Glutamatergic neuron (in vitro differentiated cells): ENCODE results near the gene CAMSAP3. TPM values are rescaled to one million over a fixed set of nuclear protein-coding genes. Genes with fewer than 3 reads are reported as not detected.

ENCODE experiments used
- DNase-seq: peaks from one replicate; pipeline ENCODE4 v3.0.0; 2022
- H3K27ac Mint-ChIP-seq: one replicate; pipeline ENCODE4 v1.8.0; 2020; ENCODE audit warnings: mild to moderate bottlenecking, mixed read lengths, inconsistent platforms; ENCODE audit not compliant: unreplicated experiment
- H3K27me3 Mint-ChIP-seq: one replicate; pipeline ENCODE4 v1.8.0; 2020; ENCODE audit warnings: mild to moderate bottlenecking, moderate library complexity, mixed read lengths, inconsistent platforms; ENCODE audit not compliant: unreplicated experiment
- H3K36me3 Mint-ChIP-seq: one replicate; pipeline ENCODE4 v1.8.0; 2020; ENCODE audit warnings: mild to moderate bottlenecking, mixed read lengths, inconsistent platforms; ENCODE audit not compliant: unreplicated experiment
- H3K4me1 Mint-ChIP-seq: one replicate; pipeline ENCODE4 v1.8.0; 2020; ENCODE audit warnings: mild to moderate bottlenecking, low read depth, mixed read lengths, inconsistent platforms; ENCODE audit not compliant: unreplicated experiment
- H3K4me3 Mint-ChIP-seq: one replicate; pipeline ENCODE4 v1.8.0; 2020; ENCODE audit warnings: mild to moderate bottlenecking, mixed read lengths, inconsistent platforms; ENCODE audit not compliant: unreplicated experiment
- H3K9me3 Mint-ChIP-seq: one replicate; pipeline ENCODE4 v1.8.0; 2020; ENCODE audit warnings: mild to moderate bottlenecking, moderate library complexity, mixed read lengths, inconsistent platforms; ENCODE audit not compliant: unreplicated experiment
- total RNA-seq: library from RNA; stranded (reverse); fragmentation: NEBNext Ultra II Directional; extraction: Animal tissue kit (Norgen Biotek cat#: 25700); gene quantifications from one replicate; pipeline ENCODE4 v1.2.1, GENCODE V29; 2021; ENCODE audit not compliant: unreplicated experiment
- TF ChIP-seq, protein P1 (sequence below): fragments of 200-600 bp; sonication (generic); IDR thresholded peaks from one replicate; pipeline ENCODE4 v1.5.0; 2021; ENCODE audit not compliant: partially characterized antibody, unreplicated experiment

Gene CAMSAP3
- total RNA-seq, 1 donor from 2014 or later: 47.6 TPM

DNA sequence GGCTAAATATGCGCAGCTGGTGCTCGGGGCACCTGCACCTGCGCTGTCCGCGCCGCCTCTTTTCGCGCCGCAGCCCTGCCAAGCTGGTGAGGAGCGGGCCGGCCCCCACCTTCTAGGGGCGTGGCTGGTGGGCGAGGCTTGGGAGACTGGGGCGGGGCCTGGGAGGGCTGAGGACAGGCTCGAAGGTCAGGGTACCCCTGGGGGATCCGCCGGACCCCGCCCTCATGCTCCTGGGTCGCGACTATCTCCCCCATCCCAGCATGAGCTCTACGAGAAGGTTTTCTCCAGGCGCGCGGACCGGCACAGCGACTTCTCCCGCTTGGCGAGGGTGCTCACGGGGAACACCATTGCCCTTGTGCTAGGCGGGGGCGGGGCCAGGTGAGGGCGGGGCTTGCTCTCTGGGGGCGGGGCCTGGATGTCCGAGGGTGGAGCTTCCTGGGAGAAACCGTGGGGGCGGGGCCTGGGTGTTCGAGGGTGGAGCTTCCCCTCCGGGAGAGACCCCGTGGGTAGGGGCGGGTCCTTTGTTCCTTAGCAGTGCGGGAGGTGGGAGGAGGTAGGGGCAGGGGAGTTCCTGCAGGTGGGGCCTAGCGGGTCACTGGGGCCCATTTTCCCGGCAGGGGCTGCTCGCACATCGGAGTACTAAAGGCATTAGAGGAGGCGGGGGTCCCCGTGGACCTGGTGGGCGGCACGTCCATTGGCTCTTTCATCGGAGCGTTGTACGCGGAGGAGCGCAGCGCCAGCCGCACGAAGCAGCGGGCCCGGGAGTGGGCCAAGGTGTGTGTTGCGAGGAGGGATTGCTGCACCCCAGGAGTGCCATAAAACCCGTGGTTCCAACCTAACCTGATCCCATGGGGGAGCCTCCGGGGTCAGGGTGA, 40.4 kb upstream of the CAMSAP3 start:
- TF ChIP-seq, protein P1, sequence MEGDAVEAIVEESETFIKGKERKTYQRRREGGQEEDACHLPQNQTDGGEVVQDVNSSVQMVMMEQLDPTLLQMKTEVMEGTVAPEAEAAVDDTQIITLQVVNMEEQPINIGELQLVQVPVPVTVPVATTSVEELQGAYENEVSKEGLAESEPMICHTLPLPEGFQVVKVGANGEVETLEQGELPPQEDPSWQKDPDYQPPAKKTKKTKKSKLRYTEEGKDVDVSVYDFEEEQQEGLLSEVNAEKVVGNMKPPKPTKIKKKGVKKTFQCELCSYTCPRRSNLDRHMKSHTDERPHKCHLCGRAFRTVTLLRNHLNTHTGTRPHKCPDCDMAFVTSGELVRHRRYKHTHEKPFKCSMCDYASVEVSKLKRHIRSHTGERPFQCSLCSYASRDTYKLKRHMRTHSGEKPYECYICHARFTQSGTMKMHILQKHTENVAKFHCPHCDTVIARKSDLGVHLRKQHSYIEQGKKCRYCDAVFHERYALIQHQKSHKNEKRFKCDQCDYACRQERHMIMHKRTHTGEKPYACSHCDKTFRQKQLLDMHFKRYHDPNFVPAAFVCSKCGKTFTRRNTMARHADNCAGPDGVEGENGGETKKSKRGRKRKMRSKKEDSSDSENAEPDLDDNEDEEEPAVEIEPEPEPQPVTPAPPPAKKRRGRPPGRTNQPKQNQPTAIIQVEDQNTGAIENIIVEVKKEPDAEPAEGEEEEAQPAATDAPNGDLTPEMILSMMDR: no peak
- Mint-ChIP-seq H3K4me3 (no peak overlapping the region), H3K27ac (no peak overlapping the region), H3K9me3 (no peaks in the 10 kb centered on the region), H3K36me3 (peaks cover 11% of the 10 kb centered on the region), H3K27me3 (peaks cover 7% of the 10 kb centered on the region), H3K4me1 (no peaks in the 10 kb centered on the region)
- peak; percentile 62 for DNase-seq

DNA sequence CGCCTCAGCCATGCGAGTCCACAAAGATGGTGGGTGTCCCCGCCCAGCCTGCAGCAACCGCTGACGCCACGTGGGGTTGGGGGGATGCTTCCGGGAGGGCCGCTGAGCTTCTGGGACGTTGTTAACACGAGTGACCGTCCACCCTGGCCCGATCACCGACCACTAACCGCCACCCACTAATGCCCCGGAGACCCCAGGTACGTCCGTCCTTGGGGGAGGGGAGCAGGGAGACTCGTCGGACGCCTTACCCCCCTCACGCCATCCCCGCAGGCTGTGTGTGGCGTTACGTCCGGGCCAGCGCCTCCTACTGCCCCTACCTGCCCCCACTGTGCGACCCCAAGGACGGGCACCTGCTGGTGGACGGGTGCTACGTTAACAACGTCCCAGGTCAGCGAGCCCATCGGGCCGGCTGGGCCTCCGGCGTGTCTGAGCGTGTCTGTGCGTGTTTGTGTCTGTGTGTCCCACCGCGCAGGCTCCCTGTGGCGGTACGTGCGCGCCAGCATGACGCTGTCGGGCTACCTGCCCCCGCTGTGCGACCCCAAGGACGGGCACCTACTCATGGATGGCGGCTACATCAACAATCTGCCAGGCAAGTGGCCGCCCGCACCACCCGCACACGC, 38.9 kb upstream of the CAMSAP3 start:
- H3K36me3 Mint-ChIP-seq: peaks cover 15% of the 10 kb centered on the region
- no peak for DNase-seq
- peaks cover 5% of the 10 kb centered on the region for H3K27me3 Mint-ChIP-seq
- no peaks in the 10 kb centered on the region for H3K4me1 Mint-ChIP-seq
- TF ChIP-seq, protein P1: no peak
- no peak overlapping the region for H3K4me3 Mint-ChIP-seq
- H3K9me3 Mint-ChIP-seq: no peaks in the 10 kb centered on the region
- H3K27ac Mint-ChIP-seq: no peak overlapping the region

DNA sequence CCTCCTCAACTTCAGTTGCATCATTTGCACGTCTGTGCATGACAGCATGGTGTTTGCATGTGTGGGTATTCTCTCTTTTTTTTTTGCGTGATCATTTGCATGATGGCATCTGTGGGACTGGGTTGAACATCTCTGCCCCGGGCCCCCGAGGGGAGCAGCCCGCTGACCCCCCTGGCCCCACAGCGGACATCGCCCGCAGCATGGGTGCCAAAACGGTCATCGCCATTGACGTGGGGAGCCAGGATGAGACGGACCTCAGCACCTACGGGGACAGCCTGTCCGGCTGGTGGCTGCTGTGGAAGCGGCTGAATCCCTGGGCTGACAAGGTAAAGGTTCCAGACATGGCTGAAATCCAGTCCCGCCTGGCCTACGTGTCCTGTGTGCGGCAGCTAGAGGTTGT, 37.0 kb upstream of the CAMSAP3 start:
- TF ChIP-seq, protein P1: no peak
- DNase-seq: no peak
- Mint-ChIP-seq H3K36me3 (peaks cover 10% of the 10 kb centered on the region), H3K4me1 (no peaks in the 10 kb centered on the region), H3K27ac (no peak overlapping the region), H3K9me3 (peaks cover 2% of the 10 kb centered on the region), H3K4me3 (no peak overlapping the region), H3K27me3 (peaks cover under 1% of the 10 kb centered on the region)

DNA sequence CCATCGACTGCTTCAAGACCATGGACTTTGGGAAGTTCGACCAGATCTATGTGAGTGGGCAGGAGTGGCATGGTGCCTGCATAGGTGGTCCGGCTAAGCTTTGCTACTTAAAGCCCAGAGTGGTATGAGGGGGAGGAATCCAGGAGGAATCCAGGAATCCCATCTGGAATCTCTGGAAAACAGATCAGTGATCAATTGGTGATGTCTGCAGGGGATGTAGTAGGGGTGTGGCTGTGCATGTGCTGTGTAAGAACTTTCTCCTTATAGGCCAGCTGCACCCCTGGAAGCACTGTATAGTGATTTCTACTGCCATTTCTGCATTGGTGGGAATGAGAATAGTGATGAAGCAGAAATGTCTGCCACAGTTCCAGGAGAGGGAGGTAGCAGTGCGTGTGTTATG, 36.6 kb upstream of the CAMSAP3 start:
- H3K27me3 Mint-ChIP-seq: no peaks in the 10 kb centered on the region
- DNase-seq: no peak
- peaks cover 2% of the 10 kb centered on the region for H3K9me3 Mint-ChIP-seq
- H3K27ac Mint-ChIP-seq: no peak overlapping the region
- H3K4me1 Mint-ChIP-seq: no peaks in the 10 kb centered on the region
- H3K4me3 Mint-ChIP-seq: no peak overlapping the region
- TF ChIP-seq, protein P1: no peak
- peaks cover 10% of the 10 kb centered on the region for H3K36me3 Mint-ChIP-seq

DNA sequence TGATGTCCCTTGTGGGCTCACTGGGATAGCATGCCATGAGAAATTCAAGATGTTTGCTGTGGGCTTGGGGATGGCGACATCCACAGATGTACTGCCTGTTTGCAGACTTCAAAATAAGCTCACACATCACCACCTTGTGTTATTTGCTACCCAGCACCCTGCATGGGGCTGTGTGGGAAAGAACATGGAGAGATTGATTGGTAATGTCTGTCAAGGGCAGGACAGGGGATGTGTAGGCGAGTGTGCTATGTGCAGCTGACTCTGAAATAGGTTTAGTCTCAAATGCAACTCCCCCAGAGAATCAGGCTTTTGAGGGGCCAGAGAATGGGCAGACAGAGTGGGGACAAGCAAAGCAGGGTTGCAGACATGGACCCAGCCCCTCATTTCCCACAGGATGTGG, 35.4 kb upstream of the CAMSAP3 start:
- H3K4me3 Mint-ChIP-seq: no peak overlapping the region
- H3K27ac Mint-ChIP-seq: no peak overlapping the region
- TF ChIP-seq, protein P1: no peak
- peaks cover 2% of the 10 kb centered on the region for H3K9me3 Mint-ChIP-seq
- DNase-seq: no peak
- no peaks in the 10 kb centered on the region for H3K4me1 Mint-ChIP-seq
- no peaks in the 10 kb centered on the region for H3K27me3 Mint-ChIP-seq
- peaks cover 10% of the 10 kb centered on the region for H3K36me3 Mint-ChIP-seq
